NCI-H510A treated with DMSO at 0.1 percent for 48 hours (cell line): ENCODE results near the gene LARP6.

Experiments used
- DNase-seq: peaks from one replicate; lab custom pipeline; 2025; lab: John Stamatoyannopoulos, UW

Gene LARP6

GRCh38 chr15:70794596-70795310, 59.2 kb downstream of the LARP6 start:
- no peak for DNase-seq

GRCh38 chr15:70793694-70794093, 60.3 kb downstream of the LARP6 start:
- no peak for DNase-seq

- no peak for DNase-seq
Observed at GRCh38 chr15:70792171-70792573, 61.8 kb downstream of the LARP6 start.

- DNase-seq, result no peak
Observed at GRCh38 chr15:70791259-70791658, 62.7 kb downstream of the LARP6 start.

GRCh38 chr15:70789213-70789612, 64.7 kb downstream of the LARP6 start:
- DNase-seq, result no peak

GRCh38 chr15:70788114-70789049, 65.6 kb downstream of the LARP6 start:
- DNase-seq, result no peak

- no peak for DNase-seq
Observed at GRCh38 chr15:70786996-70787395, 67.0 kb downstream of the LARP6 start.

- no peak for DNase-seq
Observed at GRCh38 chr15:70783610-70784022, 70.3 kb downstream of the LARP6 start.

- no peak for DNase-seq
Observed at GRCh38 chr15:70783041-70783440, 70.9 kb downstream of the LARP6 start.

GRCh38 chr15:70781236-70781635, 72.7 kb downstream of the LARP6 start:
- DNase-seq, result no peak
